Kidney (tissue), 14 donors: ENCODE data around the gene WDR70. TPM values are rescaled to one million over a fixed set of nuclear protein-coding genes. Genes with fewer than 3 reads are reported as not detected.

Source experiments
- DNase-seq, 5 donors: peaks; one replicate each; pipeline ENCODE4 v3.0.0-alpha.2; 2013 to 2020
- FAIRE-seq: peaks from 2 replicates; lab custom pipeline; 2012; peaks lifted over from hg19 to GRCh38; lab: Jason Lieb, UNC
- H3K27ac ChIP-seq, 2 donors: one replicate each; pipeline ENCODE4 v1.7.0; 2013; ENCODE audit warnings: low read depth in 2 of 2, low read length in 2 of 2, inconsistent platforms in 1 of 2
- H3K27me3 ChIP-seq: one replicate; pipeline ENCODE4 v1.7.1; 2013; ENCODE audit warnings: low read length, inconsistent platforms; ENCODE audit not compliant: control insufficient read depth, insufficient read depth
- H3K36me3 ChIP-seq, 3 donors: one replicate each; pipeline versions ENCODE4 v1.7.0 to v1.7.1; 2013; ENCODE audit warnings: low read length in 3 of 3, control low read depth in 1 of 3, inconsistent platforms in 1 of 3; ENCODE audit not compliant: insufficient read depth in 3 of 3, control insufficient read depth in 2 of 3
- H3K4me1 ChIP-seq, 3 donors: one replicate each; pipeline versions ENCODE4 v1.7.0 to v1.7.1; 2013; ENCODE audit warnings: low read length in 3 of 3, inconsistent platforms in 1 of 3, low read depth in 1 of 3; ENCODE audit not compliant: control insufficient read depth in 2 of 3, insufficient read depth in 2 of 3
- H3K4me3 ChIP-seq, 3 donors: one replicate each; pipeline versions ENCODE4 v1.7.0 to v1.8.1; 2013; ENCODE audit warnings: low read length in 3 of 3, control low read depth in 1 of 3, inconsistent platforms in 1 of 3
- H3K9ac ChIP-seq, 3 donors: one replicate each; pipeline versions ENCODE4 v1.7.0 to v1.7.1; 2013; ENCODE audit warnings: low read length in 3 of 3, control low read depth in 1 of 3, inconsistent platforms in 1 of 3
- H3K9me3 ChIP-seq, 3 donors: one replicate each; pipeline versions ENCODE4 v1.7.0 to v1.7.1; 2013; ENCODE audit warnings: low read length in 3 of 3, control low read depth in 1 of 3, inconsistent platforms in 1 of 3; ENCODE audit not compliant: control insufficient read depth in 2 of 3, insufficient read depth in 1 of 3
- intact Hi-C: fragments of 100-400 bp; cut with DNase I; formaldehyde crosslinking; loops from one replicate; pipeline ENCODE4 v1.11.1; 2022
- polyA plus RNA-seq: library from polyadenylated mRNA; stranded (reverse); fragments of 350-450 nt; fragmentation: Illumina TruSeq; extraction: RNeasy Lipid Tissue Mini Kit (QIAGEN cat#74804); gene quantifications from one replicate; pipeline ENCODE4 v1.2.3, GENCODE V29; 2014; ENCODE audit warnings: low read depth, low replicate concordance; ENCODE audit not compliant: insufficient read depth
- total RNA-seq: library from RNA; stranded (reverse); fragmentation: NEBNext Ultra II Directional; extraction: Animal tissue kit (Norgen Biotek cat#: 25700); gene quantifications from one replicate; pipeline ENCODE4 v1.2.1, GENCODE V29; 2021
- TF ChIP-seq, protein P1 (sequence below): IDR thresholded peaks from 3 replicates; pipeline ENCODE4 v1.5.1; 2012; ENCODE audit warnings: mild to moderate bottlenecking, moderate library complexity, borderline replicate concordance; ENCODE audit not compliant: insufficient read depth; ENCODE audit errors: extremely low read depth
- donor health status: control.
- donor health status: control.
- donor health status: control.
- donor health status: control.
- donor health status: control.
- donor health status: DM: yes; HTN: yes; CAD: no.
- donor health status: Normal renal cell carcinoma (clear cell type).

The WDR70 gene
- total and polyA plus RNA-seq, 2 donors from 2014 or later: 27.2 to 32.3 TPM

DNA sequence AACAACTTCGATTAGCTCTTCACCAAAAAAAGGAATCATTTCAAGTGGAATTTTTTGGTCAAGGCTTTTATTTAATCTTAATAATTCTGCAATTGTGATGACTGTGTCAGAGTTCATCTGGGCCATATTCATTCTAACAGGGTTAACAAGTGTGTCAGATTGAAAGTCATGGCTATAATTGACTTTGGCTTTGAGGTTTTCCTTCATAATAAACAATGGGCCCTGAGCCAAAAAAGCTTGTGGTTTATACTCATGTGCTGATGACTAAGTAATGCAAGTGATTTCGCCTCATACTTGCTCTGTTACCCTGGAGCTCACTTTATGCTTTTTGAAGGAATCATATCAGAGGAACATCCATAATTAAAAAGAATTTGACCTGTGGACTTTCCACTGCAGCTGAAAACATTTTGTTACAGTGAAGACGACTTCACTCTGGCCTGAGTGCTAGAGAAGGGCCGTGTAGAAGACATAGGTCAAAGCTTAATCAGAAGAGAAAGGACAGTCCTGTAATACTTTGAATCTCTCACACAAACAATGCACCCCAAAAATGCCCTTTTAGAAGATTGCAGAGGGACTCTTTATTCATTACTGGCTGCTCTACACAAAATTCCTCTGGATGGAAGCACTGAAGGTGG, 359.1 kb downstream of the WDR70 start:
- no peaks in the 10 kb centered on the region for H3K9me3 ChIP-seq
- no peaks in the 10 kb centered on the region for H3K27me3 ChIP-seq
- peak in 1 of 5 donors; percentile 44 for DNase-seq
- TF ChIP-seq, protein P1, sequence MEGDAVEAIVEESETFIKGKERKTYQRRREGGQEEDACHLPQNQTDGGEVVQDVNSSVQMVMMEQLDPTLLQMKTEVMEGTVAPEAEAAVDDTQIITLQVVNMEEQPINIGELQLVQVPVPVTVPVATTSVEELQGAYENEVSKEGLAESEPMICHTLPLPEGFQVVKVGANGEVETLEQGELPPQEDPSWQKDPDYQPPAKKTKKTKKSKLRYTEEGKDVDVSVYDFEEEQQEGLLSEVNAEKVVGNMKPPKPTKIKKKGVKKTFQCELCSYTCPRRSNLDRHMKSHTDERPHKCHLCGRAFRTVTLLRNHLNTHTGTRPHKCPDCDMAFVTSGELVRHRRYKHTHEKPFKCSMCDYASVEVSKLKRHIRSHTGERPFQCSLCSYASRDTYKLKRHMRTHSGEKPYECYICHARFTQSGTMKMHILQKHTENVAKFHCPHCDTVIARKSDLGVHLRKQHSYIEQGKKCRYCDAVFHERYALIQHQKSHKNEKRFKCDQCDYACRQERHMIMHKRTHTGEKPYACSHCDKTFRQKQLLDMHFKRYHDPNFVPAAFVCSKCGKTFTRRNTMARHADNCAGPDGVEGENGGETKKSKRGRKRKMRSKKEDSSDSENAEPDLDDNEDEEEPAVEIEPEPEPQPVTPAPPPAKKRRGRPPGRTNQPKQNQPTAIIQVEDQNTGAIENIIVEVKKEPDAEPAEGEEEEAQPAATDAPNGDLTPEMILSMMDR: no peak
- intact Hi-C loops: no loop called here
- no peak overlapping the region for H3K4me3 ChIP-seq
- FAIRE-seq: peak; percentile 69
- no peaks in the 10 kb centered on the region for H3K36me3 ChIP-seq
- H3K27ac ChIP-seq: no peak overlapping the region
- peaks cover 0 to 9% (median 0%) of the 10 kb centered on the region in 3 donors for H3K4me1 ChIP-seq
- H3K9ac ChIP-seq: no peak overlapping the region

DNA sequence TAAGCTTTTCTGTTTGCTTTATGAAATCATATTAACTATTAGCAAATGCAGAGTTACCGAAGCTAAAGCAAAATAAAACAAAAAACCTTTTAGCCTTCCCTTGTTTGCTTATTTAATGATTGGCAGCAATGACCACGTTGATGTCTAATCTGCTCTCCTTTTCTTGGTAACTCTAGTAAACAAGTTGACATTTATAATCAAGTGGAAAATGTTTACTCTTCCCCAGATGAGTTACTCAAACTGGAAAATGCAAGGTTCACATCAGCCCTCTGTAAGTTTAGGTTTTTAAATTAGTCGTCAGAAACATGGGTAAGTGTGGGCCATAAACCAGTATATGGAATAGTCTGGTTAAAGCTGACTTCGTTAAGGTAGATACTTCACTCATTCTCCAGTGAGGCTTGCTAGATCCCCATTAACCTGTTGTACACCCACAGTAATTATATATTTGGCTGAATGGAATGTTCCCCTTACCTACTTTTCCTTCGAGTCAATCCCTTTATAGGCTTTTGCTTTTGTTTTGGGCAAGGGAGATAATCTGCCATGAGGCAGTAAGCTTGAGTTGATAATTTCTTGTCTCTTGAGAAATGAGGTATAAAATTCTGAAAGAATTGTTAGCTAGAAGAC, 359.9 kb downstream of the WDR70 start:
- Histone ChIP-seq H3K9me3 (no peaks in the 10 kb centered on the region), H3K4me1 (peaks cover 0 to 9% (median 0%) of the 10 kb centered on the region in 3 donors), H3K27me3 (no peaks in the 10 kb centered on the region), H3K27ac (no peak overlapping the region), H3K4me3 (no peak overlapping the region), H3K9ac (no peak overlapping the region), H3K36me3 (no peaks in the 10 kb centered on the region)
- TF ChIP-seq, protein P1: no peak
- intact Hi-C loops: no loop called here
- no peak for FAIRE-seq
- DNase-seq: no peak

DNA sequence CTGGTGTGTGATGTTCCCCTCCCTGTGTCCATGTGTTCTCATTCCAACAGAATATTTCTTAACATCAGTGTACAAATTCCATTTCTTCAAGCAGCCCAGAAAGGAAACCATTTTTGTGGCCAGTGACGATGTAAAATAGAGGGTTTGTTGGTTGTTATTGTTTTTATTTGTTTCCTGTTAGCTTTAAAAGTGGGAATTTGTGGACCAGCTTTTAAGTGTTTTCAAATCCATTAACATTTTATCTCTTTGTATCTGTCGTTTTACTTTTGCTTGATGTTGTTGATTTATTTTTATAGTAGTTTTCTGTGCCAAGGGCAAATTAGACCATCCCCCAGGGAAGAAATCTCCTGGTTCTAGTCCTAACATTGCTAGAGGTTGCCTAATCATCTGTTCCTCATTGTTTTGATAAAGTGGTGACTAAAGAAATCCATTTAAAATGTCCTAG, 360.7 kb downstream of the WDR70 start:
- intact Hi-C loops: no loop called here
- Histone ChIP-seq H3K4me3 (no peak overlapping the region), H3K27ac (no peak overlapping the region), H3K4me1 (peaks cover 0 to 9% (median 0%) of the 10 kb centered on the region in 3 donors), H3K27me3 (no peaks in the 10 kb centered on the region), H3K36me3 (no peaks in the 10 kb centered on the region), H3K9ac (no peak overlapping the region), H3K9me3 (no peaks in the 10 kb centered on the region)
- DNase-seq (no peak), FAIRE-seq (no peak)
- TF ChIP-seq, protein P1: no peak
